Psoas muscle (tissue), 8 donors: Measurements from ENCODE around the gene CARD18. TPM values are rescaled to one million over a fixed set of nuclear protein-coding genes. Genes with fewer than 3 reads are reported as not detected.

ENCODE experiments used
- ATAC-seq, 4 donors: fragments of 200-7000 bp; cut with Tn5 transposase; one replicate each; pipeline ENCODE4 v1.9.1; 2020; ENCODE audit warnings: moderate library complexity in 3 of 4, mild to moderate bottlenecking in 2 of 4
- DNase-seq, 2 donors: peaks; one replicate each; pipeline ENCODE4 v3.0.0-alpha.2; 2020
- H3K27ac ChIP-seq: fragments of 200-600 bp; one replicate; pipeline ENCODE4 v1.8.0; 2022
- H3K27me3 ChIP-seq, 3 donors: fragments of 200-600 bp in 1 of 3; one replicate each; pipeline versions ENCODE4 v1.6.1 to v1.8.0; 2013 to 2022; ENCODE audit warnings: low read length in 2 of 3, mild to moderate bottlenecking in 2 of 3, moderate library complexity in 1 of 3; ENCODE audit not compliant: insufficient read depth in 3 of 3
- H3K36me3 ChIP-seq, 2 donors: fragments of 200-600 bp in 1 of 2; one replicate each; pipeline versions ENCODE4 v1.6.1 to v1.8.0; 2013 to 2022; ENCODE audit warnings: low read depth in 1 of 2, mild to moderate bottlenecking in 1 of 2, moderate library complexity in 1 of 2; ENCODE audit not compliant: insufficient read depth in 1 of 2
- H3K4me1 ChIP-seq: fragments of 200-600 bp; one replicate; pipeline ENCODE4 v1.8.0; 2022
- H3K4me3 ChIP-seq: fragments of 200-600 bp; one replicate; pipeline ENCODE4 v1.8.0; 2022; ENCODE audit warnings: mild to moderate bottlenecking
- H3K9me3 ChIP-seq: fragments of 200-600 bp; one replicate; pipeline ENCODE4 v1.8.0; 2022
- WGBS, 3 donors: extraction: QIAGEN DNeasy Blood & Tissue Kit; methylation state at CpG; one replicate each; pipeline versions ENCODE4 v1.1.6 to v1.1.7; 2013; 5-methylcytosine and 5-hydroxymethylcytosine counted together
- intact Hi-C, 2 donors: fragments of 100-400 bp; cut with DNase I; formaldehyde crosslinking; loops; one replicate each; pipeline versions ENCODE4 v1.11.0 to v1.14.2; 2022
- polyA plus RNA-seq, 3 donors: library from polyadenylated mRNA; stranded (reverse); fragments of 200-250 nt; gene quantifications; one replicate each; pipeline ENCODE4 v1.2.3, GENCODE V29; 2013
- total RNA-seq, 4 donors: library from RNA; stranded (reverse); fragmentation: NEBNext Ultra II Directional in 2 of 4; extraction: Animal tissue kit (Norgen Biotek cat#: 25700) in 2 of 4; gene quantifications; one replicate each; pipeline versions ENCODE4 v1.2.1 to v1.2.4, GENCODE V29; 2021 to 2023
- TF ChIP-seq, protein P1 (sequence below): fragments of 200-600 bp; IDR thresholded peaks from one replicate; pipeline ENCODE4 v1.8.0; 2022; ENCODE audit warnings: antibody characterized with exemption
- donor health status: healthy with polysubstance abuse.
- donor health status: DM: no; HTN: no; CAD: no; lungs with moderate emphysema.
- donor health status: Bipolar disorder and iron deficiency.
- donor health status: healthy.
- donor health status: DM: yes; HTN: yes; CAD: no.
- donor health status: DM: no; HTN: no; CAD: no.
- donor health status: DM: no; HTN: no; CAD: no.
- donor health status: DM: yes; HTN: yes; CAD: no.

Gene CARD18
- total and polyA plus RNA-seq, 7 donors, result not detected

GRCh38 chr11:105162506-105162905 lies 22.9 kb upstream of the CARD18 start:
- no peak for DNase-seq
- no peaks in the 10 kb centered on the region for H3K9me3 ChIP-seq
- 3 to 94% (median 54%) methylated on average over 1 of the region's 1 CpG for WGBS, 3 donors
- TF ChIP-seq, protein P1, sequence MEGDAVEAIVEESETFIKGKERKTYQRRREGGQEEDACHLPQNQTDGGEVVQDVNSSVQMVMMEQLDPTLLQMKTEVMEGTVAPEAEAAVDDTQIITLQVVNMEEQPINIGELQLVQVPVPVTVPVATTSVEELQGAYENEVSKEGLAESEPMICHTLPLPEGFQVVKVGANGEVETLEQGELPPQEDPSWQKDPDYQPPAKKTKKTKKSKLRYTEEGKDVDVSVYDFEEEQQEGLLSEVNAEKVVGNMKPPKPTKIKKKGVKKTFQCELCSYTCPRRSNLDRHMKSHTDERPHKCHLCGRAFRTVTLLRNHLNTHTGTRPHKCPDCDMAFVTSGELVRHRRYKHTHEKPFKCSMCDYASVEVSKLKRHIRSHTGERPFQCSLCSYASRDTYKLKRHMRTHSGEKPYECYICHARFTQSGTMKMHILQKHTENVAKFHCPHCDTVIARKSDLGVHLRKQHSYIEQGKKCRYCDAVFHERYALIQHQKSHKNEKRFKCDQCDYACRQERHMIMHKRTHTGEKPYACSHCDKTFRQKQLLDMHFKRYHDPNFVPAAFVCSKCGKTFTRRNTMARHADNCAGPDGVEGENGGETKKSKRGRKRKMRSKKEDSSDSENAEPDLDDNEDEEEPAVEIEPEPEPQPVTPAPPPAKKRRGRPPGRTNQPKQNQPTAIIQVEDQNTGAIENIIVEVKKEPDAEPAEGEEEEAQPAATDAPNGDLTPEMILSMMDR, result no peak
- H3K4me3 ChIP-seq, result no peak overlapping the region
- intact Hi-C loops, result loop anchor here in 1 of 2 donors (10.0 kb wide), 1 partner anchor 128 kb away; the partner anchor contains the start of gene CASP1
- no peak for ATAC-seq
- H3K27ac ChIP-seq, result no peak overlapping the region
- H3K36me3 ChIP-seq, result no peaks in the 10 kb centered on the region
- H3K27me3 ChIP-seq, result no peaks in the 10 kb centered on the region
- no peaks in the 10 kb centered on the region for H3K4me1 ChIP-seq

DNA sequence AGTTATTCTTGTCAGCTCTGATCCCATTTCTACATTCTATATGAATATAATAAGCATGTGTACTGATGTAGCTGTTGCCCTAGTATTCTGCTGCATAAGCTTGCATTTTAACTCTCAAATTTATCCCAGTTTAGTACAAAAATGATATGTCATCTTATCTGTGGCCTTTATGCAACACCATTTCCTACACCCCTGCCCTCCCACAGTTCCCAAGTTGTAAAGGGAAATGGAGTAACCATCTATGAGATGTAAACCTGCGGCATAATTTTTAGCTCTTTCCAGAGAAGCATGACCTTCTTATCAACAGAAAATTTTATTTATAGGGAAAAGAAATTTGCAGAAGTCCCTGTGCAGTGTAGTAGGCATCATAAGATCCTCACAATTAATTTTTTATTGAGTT lies 18.9 kb upstream of the CARD18 start:
- Histone ChIP-seq H3K27me3 (no peaks in the 10 kb centered on the region), H3K4me3 (no peak overlapping the region), H3K4me1 (no peaks in the 10 kb centered on the region), H3K27ac (no peak overlapping the region), H3K36me3 (no peaks in the 10 kb centered on the region), H3K9me3 (no peaks in the 10 kb centered on the region)
- intact Hi-C loops, result no loop called here
- ATAC-seq, result no peak
- 94 to 96% (median 95%) methylated on average over 1 of the region's 1 CpG for WGBS, 3 donors
- TF ChIP-seq, protein P1, result no peak
- no peak for DNase-seq

DNA sequence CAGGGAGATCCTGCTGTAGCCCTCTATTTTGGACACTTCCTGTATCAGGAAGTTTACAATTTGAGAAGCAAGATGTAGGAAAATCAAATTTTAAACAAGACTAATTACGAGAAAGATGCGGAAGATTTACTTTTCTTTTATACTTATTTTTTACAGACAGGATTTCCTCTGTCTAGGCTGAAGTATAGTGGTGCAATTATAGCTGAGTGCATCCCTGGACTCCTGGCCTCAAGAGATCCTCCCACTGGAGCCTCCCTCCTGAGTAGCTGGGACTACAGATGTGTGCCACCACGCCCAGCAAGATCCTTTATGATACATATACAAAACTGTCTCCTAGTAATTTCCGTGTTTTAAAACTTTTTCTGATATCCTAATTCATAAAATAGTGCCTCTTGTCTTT lies 17.2 kb upstream of the CARD18 start:
- ATAC-seq (no peak), DNase-seq (no peak)
- intact Hi-C loops, result no loop called here
- Histone ChIP-seq H3K27ac (no peak overlapping the region), H3K4me1 (no peaks in the 10 kb centered on the region), H3K9me3 (no peaks in the 10 kb centered on the region), H3K36me3 (no peaks in the 10 kb centered on the region), H3K27me3 (no peaks in the 10 kb centered on the region), H3K4me3 (no peak overlapping the region)
- TF ChIP-seq, protein P1, result no peak
- WGBS, 3 donors, result 72 to 77% (median 76%) methylated on average over 4 of the region's 4 CpGs

GRCh38 chr11:105156231-105156630 lies 16.7 kb upstream of the CARD18 start:
- intact Hi-C loops, result no loop called here
- TF ChIP-seq, protein P1, result no peak
- H3K27me3 ChIP-seq, result no peaks in the 10 kb centered on the region
- ATAC-seq (no peak), DNase-seq (no peak)
- no peaks in the 10 kb centered on the region for H3K36me3 ChIP-seq
- no peak overlapping the region for H3K4me3 ChIP-seq
- 57 to 65% (median 61%) methylated on average over 2 of the region's 2 CpGs for WGBS, 3 donors
- H3K27ac ChIP-seq, result no peak overlapping the region
- H3K4me1 ChIP-seq, result no peaks in the 10 kb centered on the region
- no peaks in the 10 kb centered on the region for H3K9me3 ChIP-seq

DNA sequence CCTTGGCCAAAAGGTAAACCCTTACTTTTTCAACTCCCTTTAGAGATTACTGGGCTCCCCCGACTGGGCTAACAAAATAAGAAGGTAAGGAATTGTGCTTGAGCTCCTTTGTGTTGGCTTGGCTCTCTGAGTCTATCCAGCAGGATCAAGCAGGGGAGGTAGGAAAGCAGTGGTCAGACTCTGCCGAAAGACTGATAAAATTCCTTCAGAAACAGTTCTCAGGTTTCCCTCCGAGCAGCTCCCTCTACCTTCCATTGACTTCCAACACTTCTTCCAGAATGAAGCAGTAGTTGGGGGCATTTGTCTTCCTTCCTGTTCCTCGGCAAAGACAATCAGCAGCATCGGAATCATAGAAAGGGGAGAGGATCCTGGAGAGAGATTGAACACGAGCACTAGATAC lies 16.1 kb upstream of the CARD18 start:
- no peaks in the 10 kb centered on the region for H3K27me3 ChIP-seq
- ATAC-seq, result no peak
- 78 to 83% (median 80%) methylated on average over 6 of the region's 6 CpGs for WGBS, 3 donors
- no peaks in the 10 kb centered on the region for H3K4me1 ChIP-seq
- no peaks in the 10 kb centered on the region for H3K9me3 ChIP-seq
- no peak for DNase-seq
- intact Hi-C loops, result no loop called here
- no peak overlapping the region for H3K4me3 ChIP-seq
- no peaks in the 10 kb centered on the region for H3K36me3 ChIP-seq
- TF ChIP-seq, protein P1, result no peak
- no peak overlapping the region for H3K27ac ChIP-seq
